ENCODE measurements around the gene GNA15.

DNA sequence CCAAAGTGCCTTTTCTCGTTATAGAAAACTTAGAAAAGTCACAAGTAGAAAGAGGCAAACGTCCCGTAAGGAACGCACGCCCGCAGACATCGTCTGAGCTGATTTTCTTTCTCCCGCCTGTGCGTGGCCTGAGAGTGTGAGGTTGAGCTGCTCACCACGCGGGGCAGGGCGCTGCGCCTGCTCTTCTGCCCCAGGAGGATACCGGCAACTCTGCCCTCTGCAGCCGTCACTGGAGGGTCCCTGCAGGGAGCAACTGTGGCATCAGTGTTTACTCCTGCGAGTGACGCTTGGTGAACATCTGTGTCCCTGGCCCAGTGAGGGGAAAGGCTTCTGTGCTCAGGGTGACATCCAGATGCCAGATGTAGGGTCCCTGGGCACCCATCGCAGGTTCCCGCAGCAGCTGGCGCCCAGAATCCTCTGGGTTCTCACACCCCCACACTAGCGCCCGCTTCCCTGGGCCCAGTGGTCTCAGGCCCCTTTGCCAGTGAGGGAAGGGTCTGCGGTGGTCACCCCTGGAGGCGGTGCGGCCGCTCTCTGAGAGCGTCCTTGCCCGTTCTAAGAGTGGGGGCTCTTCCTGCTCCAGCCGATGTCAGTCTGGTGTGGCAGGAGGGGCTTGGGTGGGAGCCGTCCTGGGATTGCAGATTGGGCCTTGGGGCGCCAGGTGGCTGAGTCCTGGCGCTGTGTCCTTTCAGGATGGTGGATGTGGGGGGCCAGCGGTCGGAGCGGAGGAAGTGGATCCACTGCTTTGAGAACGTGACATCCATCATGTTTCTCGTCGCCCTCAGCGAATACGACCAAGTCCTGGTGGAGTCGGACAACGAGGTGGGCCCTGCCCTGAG, 17.4 kb upstream of the GNA15 start:
- TF ChIP-seq, protein P1, sequence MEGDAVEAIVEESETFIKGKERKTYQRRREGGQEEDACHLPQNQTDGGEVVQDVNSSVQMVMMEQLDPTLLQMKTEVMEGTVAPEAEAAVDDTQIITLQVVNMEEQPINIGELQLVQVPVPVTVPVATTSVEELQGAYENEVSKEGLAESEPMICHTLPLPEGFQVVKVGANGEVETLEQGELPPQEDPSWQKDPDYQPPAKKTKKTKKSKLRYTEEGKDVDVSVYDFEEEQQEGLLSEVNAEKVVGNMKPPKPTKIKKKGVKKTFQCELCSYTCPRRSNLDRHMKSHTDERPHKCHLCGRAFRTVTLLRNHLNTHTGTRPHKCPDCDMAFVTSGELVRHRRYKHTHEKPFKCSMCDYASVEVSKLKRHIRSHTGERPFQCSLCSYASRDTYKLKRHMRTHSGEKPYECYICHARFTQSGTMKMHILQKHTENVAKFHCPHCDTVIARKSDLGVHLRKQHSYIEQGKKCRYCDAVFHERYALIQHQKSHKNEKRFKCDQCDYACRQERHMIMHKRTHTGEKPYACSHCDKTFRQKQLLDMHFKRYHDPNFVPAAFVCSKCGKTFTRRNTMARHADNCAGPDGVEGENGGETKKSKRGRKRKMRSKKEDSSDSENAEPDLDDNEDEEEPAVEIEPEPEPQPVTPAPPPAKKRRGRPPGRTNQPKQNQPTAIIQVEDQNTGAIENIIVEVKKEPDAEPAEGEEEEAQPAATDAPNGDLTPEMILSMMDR (IDR thresholded peaks at IDR 0.05; ENCODE audit: insufficient read depth, low read length, poor library complexity, severe bottlenecking): no peak
- TF ChIP-seq EZH2phosphoT487 (conservative IDR thresholded peaks at IDR 0.05; ENCODE audit: low read length): no peak
